Islet precursor cell (in vitro differentiated cells): ENCODE data around the gene HLA-DQB1.
"Not testable (repeated sequence)": the region's sequence is repeated elsewhere in the genome, so short reads cannot be mapped to it uniquely, and the experiment has no call there.

ENCODE experiments used
- DNase-seq: peaks from one replicate; pipeline ENCODE4 v3.0.0-alpha.2; 2018

HLA-DQB1 gene

GRCh38 chr6:32662099-32662498 lies 4.4 kb downstream of the HLA-DQB1 start:
- no peak for DNase-seq

- DNase-seq = no peak
These were observed 6.4 kb downstream of the HLA-DQB1 start for GRCh38 chr6:32659856-32660595.

- DNase-seq = no peak
These were observed 8.1 kb downstream of the HLA-DQB1 start for GRCh38 chr6:32658268-32658897.

GRCh38 chr6:32657819-32658218 lies 8.6 kb downstream of the HLA-DQB1 start:
- DNase-seq = not testable (repeated sequence)

- not testable (repeated sequence) for DNase-seq
These were observed 9.1 kb downstream of the HLA-DQB1 start for GRCh38 chr6:32657329-32657728.

- DNase-seq = no peak
These were observed 11.2 kb downstream of the HLA-DQB1 start for GRCh38 chr6:32655203-32655710.

GRCh38 chr6:32645047-32645703 lies 21.3 kb downstream of the HLA-DQB1 start:
- DNase-seq = no peak

GRCh38 chr6:32643904-32644303 lies 22.6 kb downstream of the HLA-DQB1 start:
- DNase-seq = no peak

GRCh38 chr6:32642720-32643106 lies 23.7 kb downstream of the HLA-DQB1 start:
- DNase-seq = no peak

- not testable (repeated sequence) for DNase-seq
These were observed 24.4 kb downstream of the HLA-DQB1 start for GRCh38 chr6:32641785-32642719.

GRCh38 chr6:32641122-32641521 lies 25.3 kb downstream of the HLA-DQB1 start:
- no peak for DNase-seq

GRCh38 chr6:32639440-32640394 lies 26.7 kb downstream of the HLA-DQB1 start:
- no peak for DNase-seq

GRCh38 chr6:32638532-32639219 lies 27.8 kb downstream of the HLA-DQB1 start:
- no peak for DNase-seq

GRCh38 chr6:32637883-32638282 lies 28.6 kb downstream of the HLA-DQB1 start:
- no peak for DNase-seq

GRCh38 chr6:32637219-32637880 lies 29.1 kb downstream of the HLA-DQB1 start, which contains the start of gene HLA-DQA1:
HLA-DQA1 (plus strand) TSS chr6:32637406; CDS start chr6:32637459, 53 bp downstream.
- DNase-seq = no peak

GRCh38 chr6:32635526-32636123 lies 30.8 kb downstream of the HLA-DQB1 start:
- peak; percentile 63 for DNase-seq

GRCh38 chr6:32629793-32630192 lies 36.7 kb downstream of the HLA-DQB1 start:
- DNase-seq = not testable (repeated sequence)

GRCh38 chr6:32627831-32628230 lies 38.6 kb downstream of the HLA-DQB1 start:
- DNase-seq = no peak

- no peak for DNase-seq
These were observed 39.2 kb downstream of the HLA-DQB1 start for GRCh38 chr6:32627249-32627648.

- no peak for DNase-seq
These were observed 41.3 kb downstream of the HLA-DQB1 start for GRCh38 chr6:32625137-32625536.
